ENCODE measurements around the gene GLIPR2. TPM values are rescaled to one million over a fixed set of nuclear protein-coding genes. Genes with fewer than 3 reads are reported as not detected.

The GLIPR2 gene
- polyA plus RNA-seq, 1 of the 3 experiments (the other 2 are of a cell fraction), result 38.3 TPM

GRCh38 chr9:36161187-36161586 lies 24.7 kb downstream of the GLIPR2 start:
- H3F3A ChIP-seq (replicated peaks; ENCODE audit: insufficient read depth), result peaks cover 45% of the 10 kb centered on the region
- WGBS (ENCODE audit: low lambda C conversion rate), result 72% methylated on average over 2 of the region's 2 CpGs
- H3K9me2 ChIP-seq, result no peaks in the 10 kb centered on the region
- H3K27ac ChIP-seq (ENCODE audit: low read depth in 2 of 2, low read length in 1 of 2), result peak overlapping the region in 1 of 2 experiments; percentile 81; a peak in 2 of 4 replicates
- no peaks in the 10 kb centered on the region for H4K20me1 ChIP-seq (ENCODE audit: insufficient read depth)
- no peak overlapping the region for H3K9ac ChIP-seq
- no peaks in the 10 kb centered on the region for H3K27me3 ChIP-seq (ENCODE audit: insufficient read depth)
- no peaks in the 10 kb centered on the region for H3K79me2 ChIP-seq (ENCODE audit: insufficient read depth)
- no peak overlapping the region for H3K4me3 ChIP-seq (ENCODE audit: low read depth in 2 of 2, low read length in 1 of 2)
- peaks cover 28 to 48% of the 10 kb centered on the region in 2 experiments; a peak in 3 of 4 replicates for H3K4me1 ChIP-seq (ENCODE audit: control insufficient read depth in 1 of 2, insufficient read depth in 2 of 2, low read depth in 1 of 2, low read length in 1 of 2)
- H3K36me3 ChIP-seq (replicated peaks in 1 of 2; ENCODE audit: control insufficient read depth in 1 of 2, insufficient read depth in 2 of 2, low read length in 1 of 2), result peaks cover 0 to 17% of the 10 kb centered on the region in 2 experiments
- ChIA-PET CTCF (interaction anchor here (2.2 kb wide), 1 partner anchor 14 kb away, joined by 6 read pairs; no protein-coding TSS in a partner anchor), POLR2A (no interaction called here)
- peak overlapping the region; percentile 5; the same call in 1 of the 2 replicates for H3K4me2 ChIP-seq
- H3K9me3 ChIP-seq, result no peaks in the 10 kb centered on the region
- H2AFZ ChIP-seq (ENCODE audit: low read depth), result no peak overlapping the region
- TF ChIP-seq EZH2phosphoT487 (IDR thresholded peaks at IDR 0.05; ENCODE audit: borderline replicate concordance, low read depth) (no peak), EP300 (IDR thresholded peaks at IDR 0.05; ENCODE audit: borderline replicate concordance in 1 of 2, low read depth in 1 of 2, low read length in 1 of 2) (0 out of 4 replicates have a peak, but pooled peaks of 1 of the 2 experiments have one; percentile 23), FOSL2 (IDR thresholded peaks at IDR 0.05; ENCODE audit: borderline replicate concordance, low read depth) (peak; percentile 63; the same call in 1 of the 2 replicates), JUND (IDR thresholded peaks at IDR 0.05) (peak; percentile 44; the same call in 1 of the 2 replicates), TCF12 (IDR thresholded peaks at IDR 0.05) (peak; percentile 60)
- no peak for DNase-seq

- Histone ChIP-seq H3K36me3 (replicated peaks in 1 of 2; ENCODE audit: control insufficient read depth in 1 of 2, insufficient read depth in 2 of 2, low read length in 1 of 2) (peaks cover 0 to 11% of the 10 kb centered on the region in 2 experiments), H3K9ac (peak overlapping the region; percentile 53), H3K9me2 (no peaks in the 10 kb centered on the region), H4K20me1 (ENCODE audit: insufficient read depth) (no peaks in the 10 kb centered on the region), H3K27me3 (ENCODE audit: insufficient read depth) (no peaks in the 10 kb centered on the region), H3K4me2 (peak overlapping the region; percentile 67), H3K9me3 (no peaks in the 10 kb centered on the region), H3K4me3 (ENCODE audit: low read depth in 2 of 2, low read length in 1 of 2) (no peak overlapping the region), H3K4me1 (ENCODE audit: control insufficient read depth in 1 of 2, insufficient read depth in 2 of 2, low read depth in 1 of 2, low read length in 1 of 2) (peaks cover 28 to 50% of the 10 kb centered on the region in 2 experiments; a peak in 3 of 4 replicates), H2AFZ (ENCODE audit: low read depth) (no peak overlapping the region), H3K27ac (ENCODE audit: low read depth in 2 of 2, low read length in 1 of 2) (peak overlapping the region; percentile 81 to 84), H3K79me2 (ENCODE audit: insufficient read depth) (no peaks in the 10 kb centered on the region), H3F3A (replicated peaks; ENCODE audit: insufficient read depth) (peaks cover 45% of the 10 kb centered on the region)
- whole genome bisulfite sequencing (ENCODE audit: low lambda C conversion rate), result 95% methylated on average over 17 of the region's 17 CpGs
- no peak for TF ChIP-seq MEF2A (IDR thresholded peaks at IDR 0.05; ENCODE audit: borderline replicate concordance, low read depth)
- no peak for TF ChIP-seq MXI1 (IDR thresholded peaks at IDR 0.05; ENCODE audit: low read depth, low read length)
- no peak for DNase-seq
- ChIA-PET CTCF (interaction anchor here (1.3 to 8.8 kb wide), 4 partner anchors 23 to 62 kb away, joined by 3 to 167 read pairs (median 62); partner anchors contain the start of genes CLTA and GLIPR2), POLR2A (interaction anchor here (1.3 to 5.7 kb wide), 2 partner anchors 8 to 14 kb away, joined by 3 to 38 read pairs; no protein-coding TSS in a partner anchor)
Measured at GRCh38 chr9:36162211-36162738, 25.7 kb downstream of the GLIPR2 start.

- 17% methylated on average over 8 of the region's 9 CpGs for WGBS (ENCODE audit: low lambda C conversion rate)
- no peaks in the 10 kb centered on the region for H3K79me2 ChIP-seq (ENCODE audit: insufficient read depth)
- peaks cover 28 to 50% of the 10 kb centered on the region in 2 experiments; a peak in 3 of 4 replicates for H3K4me1 ChIP-seq (ENCODE audit: control insufficient read depth in 1 of 2, insufficient read depth in 2 of 2, low read depth in 1 of 2, low read length in 1 of 2)
- H4K20me1 ChIP-seq (ENCODE audit: insufficient read depth), result no peaks in the 10 kb centered on the region
- H3K9me2 ChIP-seq, result no peaks in the 10 kb centered on the region
- peak overlapping the region; percentile 53 for H3K9ac ChIP-seq
- H3F3A ChIP-seq (replicated peaks; ENCODE audit: insufficient read depth), result peaks cover 45% of the 10 kb centered on the region
- ChIA-PET POLR2A (interaction anchor here (1.3 to 5.7 kb wide), 8 partner anchors 9 to 89 kb away, joined by 3 to 38 read pairs (median 7); partner anchors contain the start of genes CLTA and GLIPR2), CTCF (interaction anchor here (0.7 to 8.8 kb wide), 12 partner anchors 14 to 208 kb away, joined by 3 to 167 read pairs (median 6); partner anchors contain the start of genes CLTA and GLIPR2)
- H3K4me3 ChIP-seq (ENCODE audit: low read depth in 2 of 2, low read length in 1 of 2), result no peak overlapping the region
- H3K4me2 ChIP-seq, result peak overlapping the region; percentile 67
- no peaks in the 10 kb centered on the region for H3K9me3 ChIP-seq
- peak; percentile 89 for DNase-seq
- H3K27me3 ChIP-seq (ENCODE audit: insufficient read depth), result no peaks in the 10 kb centered on the region
- peaks cover 0 to 8% of the 10 kb centered on the region in 2 experiments for H3K36me3 ChIP-seq (replicated peaks in 1 of 2; ENCODE audit: control insufficient read depth in 1 of 2, insufficient read depth in 2 of 2, low read length in 1 of 2)
- peak overlapping the region; percentile 67; the same call in 1 of the 2 replicates for H2AFZ ChIP-seq (ENCODE audit: low read depth)
- H3K27ac ChIP-seq (ENCODE audit: low read depth in 2 of 2, low read length in 1 of 2), result peak overlapping the region; percentile 81 to 84
- TF ChIP-seq NFIC (IDR thresholded peaks at IDR 0.05; ENCODE audit: borderline replicate concordance) (peak; percentile 96), SIN3A (IDR thresholded peaks at IDR 0.05; ENCODE audit: borderline replicate concordance, low read depth, low read length) (no peak), GABPA (IDR thresholded peaks at IDR 0.05; ENCODE audit: low read depth) (no peak), POLR2AphosphoS5 (IDR thresholded peaks at IDR 0.05; ENCODE audit: low read depth, low read length) (no peak; the same call in 1 of the 2 replicates), NRF1 (IDR thresholded peaks at IDR 0.05; ENCODE audit: low read depth, low read length) (no peak), TEAD4 (IDR thresholded peaks at IDR 0.05; ENCODE audit: borderline replicate concordance, insufficient read depth) (no peak; the same call in 1 of the 2 replicates), TCF12 (IDR thresholded peaks at IDR 0.05) (peak; percentile 81), JUND (IDR thresholded peaks at IDR 0.05) (no peak), YY1 (IDR thresholded peaks at IDR 0.05; ENCODE audit: low read depth) (peak; percentile 64; the same call in 1 of the 2 replicates), FOXJ3 (CRISPR knock-in tag; IDR thresholded peaks at IDR 0.05) (no peak), CTCF (IDR thresholded peaks at IDR 0.05) (no peak), IRF3 (IDR thresholded peaks at IDR 0.05; ENCODE audit: low read depth, low read length) (no peak)
Measured at GRCh38 chr9:36163049-36163785, 26.7 kb downstream of the GLIPR2 start.

All from SK-N-SH (cell line).